Endothelial cell (in vitro differentiated cells): ENCODE data around the gene SGCB. TPM values are rescaled to one million over a fixed set of nuclear protein-coding genes. Genes with fewer than 3 reads are reported as not detected.
A peak's percentile ranks its signal among the peaks of the same experiment; 100 is the strongest.
"Not testable (repeated sequence)": the region's sequence is repeated elsewhere in the genome, so short reads cannot be mapped to it uniquely, and the experiment has no call there.

Source experiments
- DNase-seq: peaks from one replicate; pipeline ENCODE4 v3.0.0; 2021; ENCODE audit warnings: low spot score
- H3K27ac Mint-ChIP-seq: one replicate; pipeline ENCODE4 v1.8.0; 2021; ENCODE audit warnings: mixed read lengths, inconsistent platforms; ENCODE audit not compliant: unreplicated experiment
- H3K27me3 Mint-ChIP-seq: one replicate; pipeline ENCODE4 v1.8.0; 2021; ENCODE audit warnings: mild to moderate bottlenecking, moderate library complexity, mixed read lengths, inconsistent platforms; ENCODE audit not compliant: unreplicated experiment
- H3K36me3 Mint-ChIP-seq: one replicate; pipeline ENCODE4 v1.8.0; 2021; ENCODE audit warnings: mild to moderate bottlenecking, low read depth, mixed read lengths, inconsistent platforms; ENCODE audit not compliant: unreplicated experiment
- H3K4me1 Mint-ChIP-seq: one replicate; pipeline ENCODE4 v1.8.0; 2021; ENCODE audit warnings: mild to moderate bottlenecking, mixed read lengths, inconsistent platforms; ENCODE audit not compliant: unreplicated experiment
- H3K4me3 Mint-ChIP-seq: one replicate; pipeline ENCODE4 v1.8.0; 2021; ENCODE audit warnings: mild to moderate bottlenecking, mixed read lengths, inconsistent platforms; ENCODE audit not compliant: unreplicated experiment
- H3K9me3 Mint-ChIP-seq: one replicate; pipeline ENCODE4 v1.8.0; 2021; ENCODE audit warnings: mixed read lengths, inconsistent platforms; ENCODE audit not compliant: unreplicated experiment
- CTCF ChIP-seq: fragments of 200-600 bp; sonication (generic); IDR thresholded peaks from one replicate; pipeline ENCODE4 v1.5.0; 2021; ENCODE audit warnings: antibody characterized with exemption; ENCODE audit not compliant: unreplicated experiment
- long read RNA-seq: library from polyadenylated mRNA; unstranded; transcript quantifications from one replicate; pipeline ENCODE4 v2.0.0, GENCODE V29; 2020; ENCODE audit not compliant: unreplicated experiment
- total RNA-seq: library from RNA; stranded (reverse); fragmentation: NEBNext Ultra II Directional; extraction: Animal tissue kit (Norgen Biotek cat#: 25700); gene quantifications from one replicate; pipeline ENCODE4 v1.2.1, GENCODE V29; 2021; ENCODE audit not compliant: unreplicated experiment

SGCB gene
- total RNA-seq, result 55.4 TPM
- long read RNA-seq, full-length matches to known transcripts, result 23 of 27 reads
- long read RNA-seq, partial matches to known transcripts, result 3 of 27 reads
- long read RNA-seq, other reads (novel, unspliced or antisense), result 1 of 27 reads

GRCh38 chr4:52038103-52038912, at the start of gene SGCB:
TSS of gene SGCB (minus strand) at chr4:52038299. CDS start at chr4:52038259, 40 bp downstream.
- DNase-seq, result peak; percentile 69
- no peaks in the 10 kb centered on the region for H3K9me3 Mint-ChIP-seq
- H3K4me1 Mint-ChIP-seq, result peaks cover 31% of the 10 kb centered on the region
- peak within 1 kb of the TSS; percentile 94 for H3K4me3 Mint-ChIP-seq
- no peak for TF ChIP-seq CTCF
- peaks cover 17% of the 10 kb centered on the region for H3K36me3 Mint-ChIP-seq
- H3K27me3 Mint-ChIP-seq, result peaks cover 13% of the 10 kb centered on the region
- H3K27ac Mint-ChIP-seq, result peak within 1 kb of the TSS; percentile 81

- not testable (repeated sequence) for H3K4me3 Mint-ChIP-seq, H3K9me3 Mint-ChIP-seq, DNase-seq, H3K36me3 Mint-ChIP-seq, H3K4me1 Mint-ChIP-seq, H3K27me3 Mint-ChIP-seq, H3K27ac Mint-ChIP-seq
Observed at GRCh38 chr4:52086425-52086824, 48.3 kb upstream of the SGCB start.

- Mint-ChIP-seq H3K4me1 (peaks cover 2% of the 10 kb centered on the region), H3K9me3 (no peaks in the 10 kb centered on the region), H3K27ac (no peak overlapping the region), H3K36me3 (peaks cover 17% of the 10 kb centered on the region), H3K4me3 (no peak overlapping the region), H3K27me3 (no peaks in the 10 kb centered on the region)
- no peak for TF ChIP-seq CTCF
- no peak for DNase-seq
Observed at GRCh38 chr4:52081216-52081615, 43.1 kb upstream of the SGCB start.

- Mint-ChIP-seq H3K9me3 (no peaks in the 10 kb centered on the region), H3K4me1 (peaks cover 2% of the 10 kb centered on the region), H3K27me3 (peaks cover 5% of the 10 kb centered on the region), H3K27ac (no peak overlapping the region), H3K36me3 (peaks cover 15% of the 10 kb centered on the region), H3K4me3 (no peak overlapping the region)
- TF ChIP-seq CTCF, result no peak
- no peak for DNase-seq
Observed at GRCh38 chr4:52079659-52080058, 41.6 kb upstream of the SGCB start.

- H3K27ac Mint-ChIP-seq, result no peak overlapping the region
- peaks cover 18% of the 10 kb centered on the region for H3K36me3 Mint-ChIP-seq
- no peak overlapping the region for H3K4me3 Mint-ChIP-seq
- peak; percentile 19 for DNase-seq
- no peak for TF ChIP-seq CTCF
- H3K27me3 Mint-ChIP-seq, result peaks cover 9% of the 10 kb centered on the region
- no peaks in the 10 kb centered on the region for H3K9me3 Mint-ChIP-seq
- peaks cover 2% of the 10 kb centered on the region for H3K4me1 Mint-ChIP-seq
Observed at GRCh38 chr4:52076731-52077130, 38.6 kb upstream of the SGCB start.
